Suppressor macrophage treated with lipopolysaccharide for 4 hours (primary cell): ENCODE measurements around the gene FA2H.
"Not testable (repeated sequence)": the region's sequence is repeated elsewhere in the genome, so short reads cannot be mapped to it uniquely, and the experiment has no call there.

Source experiments
- DNase-seq: peaks from one replicate; pipeline ENCODE4 v3.0.0-alpha.2; 2020

Gene FA2H

GRCh38 chr16:74743045-74743667 lies 31.5 kb downstream of the FA2H start:
- DNase-seq: no peak

GRCh38 chr16:74742051-74742481 lies 32.6 kb downstream of the FA2H start:
- peak; percentile 56 for DNase-seq

- DNase-seq: no peak
Measured at GRCh38 chr16:74740795-74741304, 33.8 kb downstream of the FA2H start.

GRCh38 chr16:74739275-74739674 lies 35.3 kb downstream of the FA2H start:
- DNase-seq: no peak

- DNase-seq: no peak
Measured at GRCh38 chr16:74738816-74739215, 35.8 kb downstream of the FA2H start.

- DNase-seq: no peak
Measured at GRCh38 chr16:74738113-74738541, 36.5 kb downstream of the FA2H start.

GRCh38 chr16:74737521-74737920 lies 37.1 kb downstream of the FA2H start:
- DNase-seq: no peak

- DNase-seq: no peak
Measured at GRCh38 chr16:74736531-74737157, 38.0 kb downstream of the FA2H start.

- DNase-seq: no peak
Measured at GRCh38 chr16:74735554-74735953, 39.1 kb downstream of the FA2H start.

GRCh38 chr16:74735162-74735452 lies 39.5 kb downstream of the FA2H start:
- DNase-seq: no peak

- DNase-seq: no peak
Measured at GRCh38 chr16:74734361-74735161, 40.1 kb downstream of the FA2H start.

- no peak for DNase-seq
Measured at GRCh38 chr16:74732707-74733350, 41.8 kb downstream of the FA2H start.

GRCh38 chr16:74731853-74732477 lies 42.7 kb downstream of the FA2H start:
- DNase-seq: no peak

- DNase-seq: no peak
Measured at GRCh38 chr16:74729783-74730683, 44.6 kb downstream of the FA2H start.

- DNase-seq: no peak
Measured at GRCh38 chr16:74727903-74728302, 46.7 kb downstream of the FA2H start.

GRCh38 chr16:74726716-74727115 lies 47.9 kb downstream of the FA2H start:
- peak; percentile 76 for DNase-seq

GRCh38 chr16:74725651-74726455 lies 48.8 kb downstream of the FA2H start:
- DNase-seq: no peak

- no peak for DNase-seq
Measured at GRCh38 chr16:74724820-74725549, 49.6 kb downstream of the FA2H start.

GRCh38 chr16:74723256-74723655 lies 51.4 kb downstream of the FA2H start:
- DNase-seq: no peak

GRCh38 chr16:74722156-74722555 lies 52.5 kb downstream of the FA2H start:
- DNase-seq: not testable (repeated sequence)
